Measurements from ENCODE around the gene STX17.

DNA sequence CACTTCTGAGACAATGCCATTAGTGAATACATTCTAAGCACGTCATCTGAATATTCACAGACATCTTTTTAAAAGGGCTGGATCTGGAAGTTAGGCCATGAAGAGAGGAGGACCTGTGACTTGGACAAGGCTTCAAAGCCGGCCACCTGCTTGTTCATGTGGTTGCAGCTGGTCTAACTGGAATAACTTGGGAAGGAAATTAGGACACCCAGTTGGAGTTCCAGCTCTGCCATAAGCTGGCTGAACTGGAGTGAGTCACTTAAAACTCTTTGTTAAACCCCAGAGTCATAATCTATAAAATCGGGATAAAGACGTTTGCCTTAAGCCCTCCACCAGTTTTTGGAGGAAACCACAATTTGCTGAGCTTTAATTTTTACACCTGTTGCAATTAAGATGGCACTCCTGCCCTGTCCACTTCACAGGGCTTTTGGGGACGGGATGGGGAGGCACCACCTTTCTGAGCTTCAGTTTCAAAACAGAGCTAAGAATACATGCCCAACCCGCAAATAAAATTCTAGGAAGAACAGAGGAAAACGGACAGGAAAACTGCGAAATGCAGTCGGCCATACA lies 536 bp upstream of the STX17 start:
- TF ChIP-seq, protein P1, sequence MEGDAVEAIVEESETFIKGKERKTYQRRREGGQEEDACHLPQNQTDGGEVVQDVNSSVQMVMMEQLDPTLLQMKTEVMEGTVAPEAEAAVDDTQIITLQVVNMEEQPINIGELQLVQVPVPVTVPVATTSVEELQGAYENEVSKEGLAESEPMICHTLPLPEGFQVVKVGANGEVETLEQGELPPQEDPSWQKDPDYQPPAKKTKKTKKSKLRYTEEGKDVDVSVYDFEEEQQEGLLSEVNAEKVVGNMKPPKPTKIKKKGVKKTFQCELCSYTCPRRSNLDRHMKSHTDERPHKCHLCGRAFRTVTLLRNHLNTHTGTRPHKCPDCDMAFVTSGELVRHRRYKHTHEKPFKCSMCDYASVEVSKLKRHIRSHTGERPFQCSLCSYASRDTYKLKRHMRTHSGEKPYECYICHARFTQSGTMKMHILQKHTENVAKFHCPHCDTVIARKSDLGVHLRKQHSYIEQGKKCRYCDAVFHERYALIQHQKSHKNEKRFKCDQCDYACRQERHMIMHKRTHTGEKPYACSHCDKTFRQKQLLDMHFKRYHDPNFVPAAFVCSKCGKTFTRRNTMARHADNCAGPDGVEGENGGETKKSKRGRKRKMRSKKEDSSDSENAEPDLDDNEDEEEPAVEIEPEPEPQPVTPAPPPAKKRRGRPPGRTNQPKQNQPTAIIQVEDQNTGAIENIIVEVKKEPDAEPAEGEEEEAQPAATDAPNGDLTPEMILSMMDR (IDR thresholded peaks at IDR 0.05), result no peak
- TF ChIP-seq POLR2A (IDR thresholded peaks at IDR 0.05) (no peak), EP300 (IDR thresholded peaks at IDR 0.05) (no peak), POLR2AphosphoS5 (IDR thresholded peaks at IDR 0.05) (no peak)

Data from stomach (tissue), 4 donors.